Omental fat pad (tissue), 4 donors: ENCODE measurements around the gene STK11IP. TPM values are rescaled to one million over a fixed set of nuclear protein-coding genes. Genes with fewer than 3 reads are reported as not detected.

Experiments
- ATAC-seq: fragments of 150-250 bp; one replicate; pipeline ENCODE4 v1.9.1; 2016; ENCODE audit warnings: mild to moderate bottlenecking, moderate library complexity; ENCODE audit not compliant: low FRiP score
- DNase-seq: peaks from one replicate; pipeline ENCODE4 v3.0.0-alpha.2; 2019; ENCODE audit warnings: low spot score
- CTCF ChIP-seq, 3 donors: fragments of 450-650 bp; IDR thresholded peaks; one replicate each; pipeline ENCODE4 v1.5.1; 2016 to 2017; ENCODE audit warnings: antibody characterized with exemption in 3 of 3, mild to moderate bottlenecking in 3 of 3, moderate library complexity in 2 of 3
- total RNA-seq, 4 donors: library from RNA; depleted of rRNA; stranded (reverse); fragments of >200 nt; gene quantifications; one replicate each; pipeline ENCODE4 v1.1.0, GENCODE V29; 2016

Gene STK11IP
- total RNA-seq, 4 donors from 2014 or later = 9.1 to 22.4 (median 13.0) TPM

- ATAC-seq (no peak), DNase-seq (no peak)
- TF ChIP-seq CTCF (IDR thresholded peaks at IDR 0.05) = no peak
These were observed 15.1 kb downstream of the STK11IP start for GRCh38 chr2:219612577-219613286.

GRCh38 chr2:219613461-219614070 is 15.9 kb downstream of the STK11IP start:
- DNase-seq = no peak
- TF ChIP-seq CTCF (IDR thresholded peaks at IDR 0.05) = no peak
- ATAC-seq = no peak

- TF ChIP-seq CTCF (IDR thresholded peaks at IDR 0.05) = no peak
- DNase-seq (no peak), ATAC-seq (no peak)
These were observed 16.6 kb downstream of the STK11IP start for GRCh38 chr2:219614076-219614860.

GRCh38 chr2:219615036-219615435 is 17.4 kb downstream of the STK11IP start:
- no peak for TF ChIP-seq CTCF (IDR thresholded peaks at IDR 0.05)
- DNase-seq = no peak
- ATAC-seq = no peak

GRCh38 chr2:219615894-219616293 is 18.2 kb downstream of the STK11IP start:
- no peak for TF ChIP-seq CTCF (IDR thresholded peaks at IDR 0.05)
- DNase-seq (no peak), ATAC-seq (no peak)

GRCh38 chr2:219616550-219616949 is 18.9 kb downstream of the STK11IP start:
- DNase-seq = no peak
- ATAC-seq = no peak
- TF ChIP-seq CTCF (IDR thresholded peaks at IDR 0.05) = no peak
